Ishikawa (cell line): ENCODE results near the gene TNIP3.

Experiments used
- CEBPB ChIP-seq: IDR thresholded peaks from 2 replicates; pipeline ENCODE4 v1.6.1; 2012
- EP300 ChIP-seq: IDR thresholded peaks from 2 replicates; pipeline ENCODE4 v1.6.1; 2012; ENCODE audit warnings: borderline replicate concordance
- FOXM1 ChIP-seq: IDR thresholded peaks from 2 replicates; pipeline ENCODE4 v1.6.1; 2012; ENCODE audit warnings: low read depth, borderline replicate concordance
- TF ChIP-seq, protein P1 (sequence below): IDR thresholded peaks from 2 replicates; pipeline ENCODE4 v1.6.1; 2012

GRCh38 chr4:121096191-121096590 is 67.9 kb downstream of the TNIP3 start:
- TF ChIP-seq EP300 (no peak), CEBPB (no peak), FOXM1 (no peak)
- TF ChIP-seq, protein P1, sequence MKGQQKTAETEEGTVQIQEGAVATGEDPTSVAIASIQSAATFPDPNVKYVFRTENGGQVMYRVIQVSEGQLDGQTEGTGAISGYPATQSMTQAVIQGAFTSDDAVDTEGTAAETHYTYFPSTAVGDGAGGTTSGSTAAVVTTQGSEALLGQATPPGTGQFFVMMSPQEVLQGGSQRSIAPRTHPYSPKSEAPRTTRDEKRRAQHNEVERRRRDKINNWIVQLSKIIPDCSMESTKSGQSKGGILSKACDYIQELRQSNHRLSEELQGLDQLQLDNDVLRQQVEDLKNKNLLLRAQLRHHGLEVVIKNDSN, result no peak
